Measurements from ENCODE around the gene CRYBG1. TPM values are rescaled to one million over a fixed set of nuclear protein-coding genes. Genes with fewer than 3 reads are reported as not detected.

CRYBG1 gene
- total RNA-seq, 4 donors from 2014 or later: 54.5 to 66.4 (median 59.8) TPM

DNA sequence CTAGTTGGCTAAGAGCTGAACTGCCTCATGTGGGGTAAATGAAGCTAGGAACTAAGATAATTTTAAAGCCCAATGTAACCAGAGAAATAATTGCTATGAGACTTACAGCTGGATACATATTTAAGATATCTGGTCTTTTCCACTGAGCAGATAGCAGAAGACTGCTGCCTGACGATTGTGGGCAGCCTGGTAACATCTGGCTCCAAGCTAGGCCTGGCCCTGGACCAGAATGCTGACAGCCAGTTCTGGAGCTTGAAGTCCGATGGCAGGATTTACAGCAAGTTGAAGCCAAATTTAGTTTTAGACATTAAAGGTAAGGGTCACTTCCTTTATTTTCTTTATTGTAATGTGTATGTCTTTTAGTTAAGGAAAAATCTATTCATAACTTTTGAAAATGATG, 203.1 kb downstream of the CRYBG1 start:
- TF ChIP-seq, protein P1, sequence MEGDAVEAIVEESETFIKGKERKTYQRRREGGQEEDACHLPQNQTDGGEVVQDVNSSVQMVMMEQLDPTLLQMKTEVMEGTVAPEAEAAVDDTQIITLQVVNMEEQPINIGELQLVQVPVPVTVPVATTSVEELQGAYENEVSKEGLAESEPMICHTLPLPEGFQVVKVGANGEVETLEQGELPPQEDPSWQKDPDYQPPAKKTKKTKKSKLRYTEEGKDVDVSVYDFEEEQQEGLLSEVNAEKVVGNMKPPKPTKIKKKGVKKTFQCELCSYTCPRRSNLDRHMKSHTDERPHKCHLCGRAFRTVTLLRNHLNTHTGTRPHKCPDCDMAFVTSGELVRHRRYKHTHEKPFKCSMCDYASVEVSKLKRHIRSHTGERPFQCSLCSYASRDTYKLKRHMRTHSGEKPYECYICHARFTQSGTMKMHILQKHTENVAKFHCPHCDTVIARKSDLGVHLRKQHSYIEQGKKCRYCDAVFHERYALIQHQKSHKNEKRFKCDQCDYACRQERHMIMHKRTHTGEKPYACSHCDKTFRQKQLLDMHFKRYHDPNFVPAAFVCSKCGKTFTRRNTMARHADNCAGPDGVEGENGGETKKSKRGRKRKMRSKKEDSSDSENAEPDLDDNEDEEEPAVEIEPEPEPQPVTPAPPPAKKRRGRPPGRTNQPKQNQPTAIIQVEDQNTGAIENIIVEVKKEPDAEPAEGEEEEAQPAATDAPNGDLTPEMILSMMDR (IDR thresholded peaks at IDR 0.05): no peak
- no peak for TF ChIP-seq POLR2A (IDR thresholded peaks at IDR 0.05)
- H3K27me3 ChIP-seq: no peaks in the 10 kb centered on the region
- no peak for DNase-seq
- no peaks in the 10 kb centered on the region for H3K9me3 ChIP-seq
- no peak overlapping the region for H3K27ac ChIP-seq
- H3K36me3 ChIP-seq: peaks cover 0 to 56% (median 0%) of the 10 kb centered on the region in 3 donors
- H3K4me3 ChIP-seq: no peak overlapping the region
- H3K4me1 ChIP-seq: no peaks in the 10 kb centered on the region

DNA sequence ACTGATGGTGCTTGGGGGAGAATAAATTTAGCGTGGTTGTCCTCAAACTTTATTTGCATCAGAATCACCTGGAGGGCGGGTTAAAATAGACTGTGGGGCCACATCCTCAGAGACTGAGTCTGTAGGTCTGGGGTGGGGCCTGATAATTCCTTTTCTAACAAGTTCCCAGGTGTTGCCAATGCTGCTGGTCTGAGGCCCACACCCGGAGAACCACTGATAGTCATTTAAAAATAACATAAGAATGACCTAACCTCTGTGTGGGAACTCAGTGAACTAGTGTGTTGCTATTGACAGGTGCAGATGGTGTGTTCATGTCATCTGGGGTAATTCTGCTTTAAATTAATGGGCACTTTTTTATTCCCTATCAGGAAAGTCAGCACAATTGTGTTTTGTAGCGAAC, 204.0 kb downstream of the CRYBG1 start:
- Histone ChIP-seq H3K4me3 (no peak overlapping the region), H3K4me1 (no peaks in the 10 kb centered on the region), H3K36me3 (peaks cover 0 to 54% (median 0%) of the 10 kb centered on the region in 3 donors), H3K9me3 (no peaks in the 10 kb centered on the region), H3K27ac (no peak overlapping the region), H3K27me3 (no peaks in the 10 kb centered on the region)
- TF ChIP-seq, protein P1 (IDR thresholded peaks at IDR 0.05): no peak
- no peak for TF ChIP-seq POLR2A (IDR thresholded peaks at IDR 0.05)
- DNase-seq: no peak

DNA sequence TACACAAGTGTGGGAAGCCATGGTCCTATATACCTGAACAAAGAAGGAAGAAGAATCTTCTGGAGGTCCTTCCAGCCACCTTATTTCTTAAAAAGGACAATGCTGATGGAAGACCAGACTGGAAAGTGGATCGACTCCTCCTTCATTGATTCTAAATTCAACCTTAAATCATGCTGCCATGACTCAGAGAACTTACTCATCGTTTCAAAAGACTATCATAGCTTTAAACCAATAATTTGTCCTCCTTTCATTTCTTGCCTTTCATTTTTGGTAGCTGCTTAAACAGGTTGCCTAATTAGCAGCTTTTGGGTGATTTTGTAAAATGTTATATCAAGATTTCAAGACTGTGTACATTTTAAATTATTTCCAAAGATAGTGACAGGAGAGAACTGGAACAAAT, 208.0 kb downstream of the CRYBG1 start:
- TF ChIP-seq, protein P1 (IDR thresholded peaks at IDR 0.05): no peak
- no peak for TF ChIP-seq POLR2A (IDR thresholded peaks at IDR 0.05)
- H3K36me3 ChIP-seq: peaks cover 0 to 57% (median 0%) of the 10 kb centered on the region in 3 donors
- H3K4me3 ChIP-seq: no peak overlapping the region
- no peaks in the 10 kb centered on the region for H3K9me3 ChIP-seq
- no peaks in the 10 kb centered on the region for H3K4me1 ChIP-seq
- no peaks in the 10 kb centered on the region for H3K27me3 ChIP-seq
- no peak overlapping the region for H3K27ac ChIP-seq
- DNase-seq: no peak

DNA sequence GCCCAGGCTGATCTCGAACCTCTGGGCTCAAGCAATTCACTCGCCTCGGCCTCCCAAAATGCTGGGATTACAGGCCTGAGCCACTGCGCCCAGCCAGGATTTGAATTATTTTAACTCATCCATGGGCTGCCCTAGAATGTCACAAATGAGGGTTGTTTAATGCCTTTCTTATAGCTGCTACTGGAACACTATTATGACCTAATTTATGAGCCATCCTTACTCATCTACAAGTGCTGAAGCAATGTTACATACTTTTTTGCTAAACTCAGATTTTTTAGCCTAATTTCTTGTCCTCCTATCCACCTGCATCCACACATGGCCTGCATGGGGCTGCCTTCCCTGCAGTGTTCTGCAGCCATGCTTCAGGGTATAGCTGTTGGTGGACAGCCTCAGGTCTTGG, 208.9 kb downstream of the CRYBG1 start:
- H3K27me3 ChIP-seq: no peaks in the 10 kb centered on the region
- peaks cover 0 to 48% (median 0%) of the 10 kb centered on the region in 3 donors for H3K36me3 ChIP-seq
- no peaks in the 10 kb centered on the region for H3K9me3 ChIP-seq
- H3K4me3 ChIP-seq: no peak overlapping the region
- no peak for TF ChIP-seq POLR2A (IDR thresholded peaks at IDR 0.05)
- TF ChIP-seq, protein P1 (IDR thresholded peaks at IDR 0.05): no peak
- no peaks in the 10 kb centered on the region for H3K4me1 ChIP-seq
- H3K27ac ChIP-seq: no peak overlapping the region
- no peak for DNase-seq

DNA sequence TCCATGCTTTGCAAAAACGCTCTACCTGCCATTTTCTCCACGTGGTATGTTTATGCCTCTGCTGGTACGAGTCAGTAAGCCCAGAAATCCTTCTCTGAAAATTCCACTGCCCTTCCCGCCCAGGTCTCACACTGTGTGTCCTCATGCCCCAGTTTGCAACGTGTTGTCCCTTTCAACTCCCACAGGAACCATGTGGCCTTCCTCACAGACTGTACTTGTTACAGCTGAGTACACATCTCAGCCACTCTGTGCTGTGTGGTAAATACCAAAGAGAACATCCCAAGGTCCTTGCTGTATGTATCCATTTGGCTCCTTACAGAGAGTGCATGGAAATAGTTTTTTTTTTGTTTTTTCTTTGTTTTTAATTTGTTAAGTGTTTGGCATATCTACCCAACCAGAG, 211.9 kb downstream of the CRYBG1 start:
- H3K27me3 ChIP-seq: no peaks in the 10 kb centered on the region
- no peaks in the 10 kb centered on the region for H3K9me3 ChIP-seq
- no peak for DNase-seq
- no peak overlapping the region for H3K27ac ChIP-seq
- no peak for TF ChIP-seq POLR2A (IDR thresholded peaks at IDR 0.05)
- TF ChIP-seq, protein P1 (IDR thresholded peaks at IDR 0.05): no peak
- peaks cover 0 to 42% (median 0%) of the 10 kb centered on the region in 3 donors for H3K36me3 ChIP-seq
- H3K4me3 ChIP-seq: no peak overlapping the region
- H3K4me1 ChIP-seq: no peaks in the 10 kb centered on the region
